ENCODE data around the gene ANKRA2.
A peak's percentile ranks its signal among the peaks of the same experiment; 100 is the strongest.

The ANKRA2 gene

GRCh38 chr5:73529081-73529480 is 36.4 kb downstream of the ANKRA2 start:
- DNase-seq (ENCODE audit: low read depth), result no peak
- TF ChIP-seq CTCF (IDR thresholded peaks at IDR 0.05; ENCODE audit: control insufficient read depth, insufficient read depth, low read depth, low read length, missing control alignments), result no peak
- no peak overlapping the region for H3K4me3 ChIP-seq (ENCODE audit: control insufficient read depth, low read depth, low read length)

DNA sequence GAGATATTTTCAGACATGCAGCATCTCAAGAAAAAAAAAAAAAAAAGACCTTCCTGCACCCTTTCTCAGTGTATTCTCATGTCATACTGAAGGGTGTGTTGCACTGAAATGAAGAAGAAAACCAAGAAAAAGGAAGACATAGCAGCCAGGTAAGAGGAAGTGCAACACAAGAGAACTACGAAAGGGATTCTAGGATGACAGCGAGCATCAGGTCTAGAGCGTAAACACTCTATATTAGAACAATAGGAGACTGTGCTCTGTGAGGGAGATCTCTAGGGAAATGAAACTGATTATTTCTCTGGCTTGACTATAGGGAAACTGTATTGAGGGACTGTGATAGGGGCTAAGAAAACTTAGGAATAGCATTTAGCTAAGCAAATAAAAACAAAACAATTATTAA is 37.2 kb downstream of the ANKRA2 start:
- no peak for DNase-seq (ENCODE audit: low read depth)
- no peak overlapping the region for H3K4me3 ChIP-seq (ENCODE audit: control insufficient read depth, low read depth, low read length)
- no peak for TF ChIP-seq CTCF (IDR thresholded peaks at IDR 0.05; ENCODE audit: control insufficient read depth, insufficient read depth, low read depth, low read length, missing control alignments)

DNA sequence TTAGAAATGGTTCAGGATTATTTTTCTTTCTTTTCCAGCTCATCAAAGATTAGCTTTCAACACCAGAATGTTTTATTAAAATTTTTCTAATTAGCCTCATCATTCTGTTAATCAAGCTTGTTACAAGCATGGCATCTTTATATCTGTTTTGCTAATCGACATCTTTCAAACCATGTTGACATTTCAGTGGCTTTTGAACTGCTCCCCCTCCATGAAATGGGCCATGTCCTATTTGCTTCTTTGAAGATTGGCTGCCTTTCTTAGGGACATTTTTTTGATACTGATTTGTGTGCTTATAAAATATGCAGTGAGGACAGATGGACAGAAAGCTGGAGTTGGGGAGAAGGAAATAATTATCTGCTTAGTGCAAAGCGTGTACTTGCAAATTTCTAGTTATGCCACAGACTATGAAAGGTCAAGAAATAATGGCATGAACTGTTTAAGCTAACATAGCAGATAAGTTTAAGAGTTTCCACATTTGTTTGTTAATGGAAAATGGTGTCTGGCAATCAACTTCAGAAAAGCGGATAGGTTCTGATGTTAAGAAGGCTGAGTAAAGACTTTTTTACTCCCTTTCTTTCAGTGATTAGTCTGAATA is 39.7 kb downstream of the ANKRA2 start:
- no peak for TF ChIP-seq CTCF (IDR thresholded peaks at IDR 0.05; ENCODE audit: control insufficient read depth, insufficient read depth, low read depth, low read length, missing control alignments)
- H3K4me3 ChIP-seq (ENCODE audit: control insufficient read depth, low read depth, low read length), result no peak overlapping the region
- DNase-seq (ENCODE audit: low read depth), result no peak

DNA sequence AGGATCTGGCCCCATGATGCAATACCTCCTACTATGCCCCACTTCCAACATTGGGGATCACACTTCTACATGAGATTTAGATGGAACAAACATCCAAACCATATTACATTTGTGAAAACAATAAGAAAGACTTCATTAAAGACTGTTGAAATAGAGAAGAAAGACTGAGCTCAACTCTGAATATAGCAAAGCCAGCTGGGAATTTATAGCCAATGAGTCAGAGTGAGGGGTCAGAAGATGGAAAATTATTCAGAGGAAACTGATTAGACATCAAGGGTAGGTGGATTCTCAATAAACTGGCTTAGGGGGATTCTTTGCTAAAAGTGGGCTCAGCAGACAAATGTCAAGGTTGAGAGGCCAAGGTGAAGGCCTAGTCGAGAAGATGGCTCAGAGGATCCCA is 41.6 kb downstream of the ANKRA2 start:
- no peak for TF ChIP-seq CTCF (IDR thresholded peaks at IDR 0.05; ENCODE audit: control insufficient read depth, insufficient read depth, low read depth, low read length, missing control alignments)
- DNase-seq (ENCODE audit: low read depth), result no peak
- H3K4me3 ChIP-seq (ENCODE audit: control insufficient read depth, low read depth, low read length), result no peak overlapping the region

DNA sequence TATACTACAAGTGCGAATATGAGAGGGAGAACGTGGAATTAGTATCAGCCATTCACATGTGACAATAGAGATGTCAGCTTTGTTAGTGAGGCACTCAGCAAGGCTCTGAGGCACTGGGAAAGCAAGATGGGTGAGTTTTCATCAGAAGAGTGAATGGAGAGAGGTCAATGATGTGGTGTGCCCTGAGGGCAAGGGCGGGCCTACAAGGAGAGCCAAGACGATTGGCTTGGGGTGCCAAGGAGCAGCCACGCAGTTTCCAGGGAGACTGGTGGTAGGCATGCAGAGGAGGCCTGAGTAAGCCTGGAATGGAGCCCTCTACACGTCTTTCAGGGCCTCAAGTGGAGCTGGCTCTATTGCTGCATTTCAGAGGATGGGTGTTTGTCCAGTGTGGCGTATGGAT is 42.5 kb downstream of the ANKRA2 start:
- no peak for TF ChIP-seq CTCF (IDR thresholded peaks at IDR 0.05; ENCODE audit: control insufficient read depth, insufficient read depth, low read depth, low read length, missing control alignments)
- H3K4me3 ChIP-seq (ENCODE audit: control insufficient read depth, low read depth, low read length), result no peak overlapping the region
- no peak for DNase-seq (ENCODE audit: low read depth)

DNA sequence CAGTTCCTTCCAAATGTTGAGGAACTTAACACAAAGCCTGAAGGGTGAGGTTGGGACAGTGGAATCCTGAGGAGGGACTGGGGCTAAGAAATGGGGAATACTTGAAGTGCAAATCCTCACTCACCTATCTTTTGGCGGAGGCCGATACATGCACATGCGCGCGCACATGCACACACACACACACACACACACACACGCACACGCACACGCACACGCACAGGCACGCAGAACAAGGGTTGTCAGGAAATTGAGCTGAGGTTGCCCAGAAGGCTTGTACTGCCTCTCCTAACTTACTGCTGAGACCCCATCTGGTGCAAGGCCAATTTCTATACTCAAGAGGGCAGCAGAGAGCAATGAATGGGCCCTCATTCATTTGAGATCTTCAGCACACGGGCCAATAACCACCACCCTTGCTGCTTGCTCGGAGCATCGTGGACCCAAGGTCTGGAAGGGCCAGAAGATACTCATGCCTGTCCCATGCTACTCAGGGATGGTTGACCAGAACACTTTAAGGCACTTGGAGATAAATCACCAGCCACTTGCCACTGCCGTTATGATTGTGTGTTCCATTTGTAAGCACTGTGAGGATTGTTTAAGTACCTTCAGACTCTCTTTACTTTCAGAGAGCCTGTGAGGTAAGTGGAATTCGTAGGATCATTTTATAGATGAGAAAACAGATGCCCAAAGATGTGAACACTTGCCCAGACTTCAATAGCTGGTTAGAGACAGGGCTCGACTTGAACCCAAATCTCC is 45.7 kb downstream of the ANKRA2 start:
- H3K4me3 ChIP-seq (ENCODE audit: control insufficient read depth, low read depth, low read length), result no peak overlapping the region
- DNase-seq (ENCODE audit: low read depth), result no peak
- peak; percentile 76 for TF ChIP-seq CTCF (IDR thresholded peaks at IDR 0.05; ENCODE audit: control insufficient read depth, insufficient read depth, low read depth, low read length, missing control alignments)

Data from AG09309 (cell line).